Measurements from ENCODE around the gene AFF2. TPM values are rescaled to one million over a fixed set of nuclear protein-coding genes. Genes with fewer than 3 reads are reported as not detected.

AFF2 gene
- total and polyA plus RNA-seq, 11 donors = under 0.01 to 0.83 (median 0.07) TPM

GRCh38 chrX:148811236-148811635 is 310.8 kb downstream of the AFF2 start:
- Histone ChIP-seq H3K4me1 (no peaks in the 10 kb centered on the region), H3K36me3 (no peaks in the 10 kb centered on the region), H3K4me3 (no peak overlapping the region), H3K9me3 (no peaks in the 10 kb centered on the region), H3K27ac (no peak overlapping the region), H3K27me3 (no peaks in the 10 kb centered on the region)
- DNase-seq (no peak), ATAC-seq (no peak)
- WGBS, 4 donors = 41 to 66% (median 51%) methylated on average over 5 of the region's 5 CpGs
- intact Hi-C loops (cut with DNase I) = no loop called here
- TF ChIP-seq POLR2A (IDR thresholded peaks at IDR 0.05) (no peak), CTCF (IDR thresholded peaks at IDR 0.05) (no peak)

GRCh38 chrX:148813422-148813821 is 313.0 kb downstream of the AFF2 start:
- WGBS, 4 donors = 69 to 97% (median 84%) methylated on average over 1 of the region's 1 CpG
- H3K36me3 ChIP-seq = no peaks in the 10 kb centered on the region
- no peak overlapping the region for H3K27ac ChIP-seq
- ATAC-seq (no peak), DNase-seq (no peak)
- no peak for TF ChIP-seq CTCF (IDR thresholded peaks at IDR 0.05)
- no peak for TF ChIP-seq POLR2A (IDR thresholded peaks at IDR 0.05)
- intact Hi-C loops (cut with DNase I) = no loop called here
- H3K4me3 ChIP-seq = no peak overlapping the region
- H3K9me3 ChIP-seq = no peaks in the 10 kb centered on the region
- no peaks in the 10 kb centered on the region for H3K27me3 ChIP-seq
- no peaks in the 10 kb centered on the region for H3K4me1 ChIP-seq

- TF ChIP-seq POLR2A (IDR thresholded peaks at IDR 0.05) = no peak
- TF ChIP-seq CTCF (IDR thresholded peaks at IDR 0.05) = no peak
- Histone ChIP-seq H3K4me3 (no peak overlapping the region), H3K27ac (no peak overlapping the region), H3K9me3 (no peaks in the 10 kb centered on the region), H3K36me3 (no peaks in the 10 kb centered on the region), H3K27me3 (no peaks in the 10 kb centered on the region), H3K4me1 (no peaks in the 10 kb centered on the region)
- no peak for ATAC-seq
- no peak for DNase-seq
- intact Hi-C loops (cut with DNase I) = no loop called here
- 72 to 93% (median 83%) methylated on average over 4 of the region's 4 CpGs for WGBS, 4 donors
These were observed 313.6 kb downstream of the AFF2 start for GRCh38 chrX:148813967-148814366.

- no peaks in the 10 kb centered on the region for H3K4me1 ChIP-seq
- WGBS, 4 donors = 42 to 84% (median 61%) methylated on average over 1 of the region's 1 CpG
- intact Hi-C loops (cut with DNase I) = no loop called here
- no peak overlapping the region for H3K27ac ChIP-seq
- H3K4me3 ChIP-seq = no peak overlapping the region
- DNase-seq (no peak), ATAC-seq (no peak)
- TF ChIP-seq CTCF (IDR thresholded peaks at IDR 0.05) (no peak), POLR2A (IDR thresholded peaks at IDR 0.05) (no peak)
- H3K27me3 ChIP-seq = no peaks in the 10 kb centered on the region
- no peaks in the 10 kb centered on the region for H3K36me3 ChIP-seq
- no peaks in the 10 kb centered on the region for H3K9me3 ChIP-seq
These were observed 315.0 kb downstream of the AFF2 start for GRCh38 chrX:148815218-148815961.
